GM18526 (cell line): ENCODE measurements around the gene PAQR5.

ENCODE experiments used
- POLR2A ChIP-seq: IDR thresholded peaks from 3 replicates; pipeline ENCODE4 v1.6.1; 2011; ENCODE audit not compliant: insufficient read length; ENCODE audit errors: extremely low read depth

Gene PAQR5

GRCh38 chr15:69288531-69289341, 10.0 kb upstream of the PAQR5 start:
- TF ChIP-seq POLR2A, result no peak

- TF ChIP-seq POLR2A, result no peak
These were observed 9.2 kb upstream of the PAQR5 start for GRCh38 chr15:69289342-69290146.

GRCh38 chr15:69290346-69291164, 8.2 kb upstream of the PAQR5 start:
- TF ChIP-seq POLR2A, result no peak

GRCh38 chr15:69292826-69293420, 5.8 kb upstream of the PAQR5 start:
- TF ChIP-seq POLR2A, result no peak

DNA sequence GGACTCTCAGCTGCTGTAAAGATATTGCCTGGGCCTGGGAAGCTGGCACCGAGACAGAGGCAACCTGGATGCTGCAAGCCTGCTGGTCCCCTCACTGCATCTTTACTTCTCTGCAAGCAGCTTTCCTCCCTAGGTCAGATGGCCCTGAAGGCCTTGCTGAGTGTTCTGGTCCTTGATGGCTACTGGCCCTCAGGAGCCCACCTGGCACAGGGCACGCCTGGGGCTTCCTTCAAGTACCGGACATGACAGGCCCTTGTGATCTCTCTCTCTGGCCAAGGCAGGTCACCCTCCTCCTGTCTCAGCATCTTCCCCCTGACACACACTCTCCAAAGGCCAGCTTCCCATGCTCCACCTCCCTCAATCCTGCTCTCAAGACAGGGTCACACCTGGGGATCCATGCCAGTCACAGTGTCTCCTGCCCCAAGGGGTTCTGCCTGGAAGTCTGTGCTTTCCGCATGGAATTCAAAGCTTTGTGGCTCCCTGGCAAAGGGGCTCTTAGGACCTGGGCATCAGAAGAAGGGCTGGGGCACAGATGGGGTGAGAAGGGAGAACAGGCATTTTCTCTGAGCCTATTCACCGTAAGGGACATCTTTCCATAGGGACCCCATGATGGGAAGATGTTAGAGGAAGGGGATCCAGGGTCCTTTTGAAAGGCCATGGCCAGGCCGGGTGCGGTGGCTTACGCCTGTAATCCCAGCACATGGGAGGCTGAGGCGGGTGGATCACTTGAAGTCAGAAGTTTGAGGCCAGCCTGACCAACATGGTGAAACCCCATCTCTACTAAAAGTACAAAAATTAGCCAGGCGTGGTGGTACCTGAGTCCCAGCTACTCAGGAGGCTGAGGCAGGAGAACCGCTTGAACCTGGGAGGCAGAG, 4.7 kb upstream of the PAQR5 start:
- TF ChIP-seq POLR2A, result no peak

GRCh38 chr15:69296606-69297005, 2.1 kb upstream of the PAQR5 start:
- no peak for TF ChIP-seq POLR2A

DNA sequence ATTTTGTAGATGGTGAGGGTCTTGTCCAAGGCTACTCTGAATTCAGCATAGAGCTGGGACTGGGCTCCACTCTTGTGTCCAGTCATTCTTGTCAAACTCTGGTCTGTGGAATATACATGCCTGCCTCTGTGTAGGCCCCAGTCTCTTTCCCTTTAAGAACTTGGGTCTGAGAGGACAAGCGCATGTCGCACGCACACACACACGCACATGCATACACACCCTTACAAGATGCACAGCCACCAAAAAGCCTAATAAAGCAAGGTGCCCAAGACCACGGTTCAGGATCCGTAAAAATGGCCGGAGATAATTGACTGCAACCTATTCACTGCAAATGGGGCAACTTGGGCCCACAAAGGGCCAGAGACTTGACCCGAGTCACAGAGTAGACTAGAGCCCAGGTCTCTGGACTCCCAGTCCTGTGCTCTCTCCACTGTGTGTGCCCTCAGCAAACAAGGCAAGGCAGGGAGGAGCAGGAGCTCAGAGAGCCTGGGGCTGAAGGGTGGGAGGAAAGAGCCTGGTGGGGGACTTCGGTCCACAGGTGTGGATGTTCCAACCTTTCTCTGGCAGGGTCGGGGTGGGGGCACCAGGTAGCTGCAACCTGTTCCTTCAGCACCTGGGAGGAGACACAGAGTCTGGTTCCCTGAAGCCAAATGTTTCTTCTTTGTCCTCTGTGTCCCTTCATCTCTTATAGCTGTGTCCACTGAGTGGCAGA, 914 bp upstream of the PAQR5 start:
- TF ChIP-seq POLR2A, result no peak

DNA sequence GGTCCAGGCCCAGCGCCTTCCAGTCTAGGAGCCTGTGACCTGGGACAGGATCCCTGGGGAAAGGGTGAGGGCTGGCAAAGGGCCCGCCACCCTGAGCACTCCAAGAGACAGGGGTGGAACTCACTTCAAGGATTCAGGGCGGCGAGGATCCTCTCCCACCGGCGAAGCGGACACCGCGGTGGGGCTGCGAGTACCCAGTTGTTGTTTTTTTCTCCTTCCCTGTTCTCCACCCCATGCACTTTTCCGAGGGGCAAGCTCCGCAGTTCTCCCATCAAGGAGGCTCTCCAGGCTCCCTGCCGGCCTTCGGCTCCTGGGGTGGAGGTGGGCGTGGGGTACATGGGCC, 387 bp upstream of the PAQR5 start:
- TF ChIP-seq POLR2A, result no peak

- TF ChIP-seq POLR2A, result no peak
These were observed 757 bp downstream of the PAQR5 start for GRCh38 chr15:69299451-69299886.

DNA sequence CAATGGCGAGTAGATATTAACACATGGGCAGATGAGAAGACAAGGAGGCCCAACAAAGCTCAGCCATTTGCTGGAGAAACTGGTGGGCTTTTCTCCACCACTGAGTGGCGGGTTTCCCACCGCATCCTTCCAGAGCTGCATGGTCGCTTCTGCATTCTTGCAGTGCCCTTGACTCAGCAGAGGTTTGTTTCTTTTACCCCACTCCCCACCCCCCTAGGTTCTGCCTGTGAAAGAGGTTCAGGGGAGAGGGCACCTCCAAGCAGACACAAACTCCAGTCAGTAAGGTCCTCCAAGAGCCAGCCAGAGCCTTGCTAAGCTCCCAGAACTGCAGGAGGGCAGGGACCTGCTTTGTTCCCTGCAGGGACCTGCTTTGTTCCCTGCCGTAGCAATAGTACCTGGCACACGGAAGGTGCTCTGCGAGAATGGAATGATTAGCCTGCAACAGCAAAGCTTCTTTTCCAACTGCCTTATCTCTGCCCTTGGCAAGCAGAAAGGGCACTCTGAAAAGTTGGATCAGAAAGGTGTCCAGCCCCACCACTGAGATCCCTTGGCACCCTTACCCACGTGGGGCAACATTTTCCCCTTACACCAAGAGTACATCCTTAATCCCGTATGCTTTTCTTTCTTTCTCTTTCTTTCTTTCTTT, 1.4 kb downstream of the PAQR5 start:
- TF ChIP-seq POLR2A, result no peak

DNA sequence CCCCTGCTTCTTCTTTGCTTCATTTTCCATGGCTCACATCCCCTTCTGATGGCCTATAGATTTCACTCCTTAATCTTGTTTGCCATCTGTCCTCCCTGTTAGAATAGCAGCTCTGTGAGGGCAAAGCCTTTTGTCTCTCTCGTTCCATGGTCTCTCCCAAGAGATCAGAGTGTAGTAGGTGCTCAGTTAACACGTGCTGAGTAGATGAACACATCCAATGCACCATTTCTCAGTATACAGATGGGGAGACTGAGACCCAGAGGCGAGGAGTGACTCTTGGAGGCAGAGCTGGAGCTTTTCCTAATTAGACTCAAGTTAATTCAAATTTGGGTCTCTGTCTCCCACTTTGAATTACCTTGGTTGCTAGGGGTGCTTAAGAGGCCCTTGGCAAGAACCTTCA, 4.2 kb downstream of the PAQR5 start:
- TF ChIP-seq POLR2A, result no peak

GRCh38 chr15:69303337-69304181, 4.8 kb downstream of the PAQR5 start:
- no peak for TF ChIP-seq POLR2A
